Epidermal melanocyte (primary cell): ENCODE data around the gene AUTS2.

Experiments
- DNase-seq: peaks from one replicate; pipeline ENCODE4 v3.0.0; 2011; ENCODE audit warnings: low spot score; ENCODE audit not compliant: insufficient read length

Gene AUTS2

GRCh38 chr7:69966766-69967591, 368.7 kb downstream of the AUTS2 start:
- DNase-seq, result no peak

- DNase-seq, result no peak
Observed at GRCh38 chr7:69967689-69968450, 369.6 kb downstream of the AUTS2 start.

- DNase-seq, result no peak
Observed at GRCh38 chr7:69968969-69969556, 370.8 kb downstream of the AUTS2 start.

- DNase-seq, result no peak
Observed at GRCh38 chr7:69981646-69982045, 383.4 kb downstream of the AUTS2 start.

- peak; percentile 35 for DNase-seq
Observed at GRCh38 chr7:69982197-69982596, 383.9 kb downstream of the AUTS2 start.

- DNase-seq, result no peak
Observed at GRCh38 chr7:69989551-69989950, 391.3 kb downstream of the AUTS2 start.

GRCh38 chr7:69992938-69993337, 394.7 kb downstream of the AUTS2 start:
- DNase-seq, result no peak

GRCh38 chr7:69994218-69994617, 395.9 kb downstream of the AUTS2 start:
- DNase-seq, result no peak

- no peak for DNase-seq
Observed at GRCh38 chr7:69994886-69995542, 396.7 kb downstream of the AUTS2 start.

- no peak for DNase-seq
Observed at GRCh38 chr7:69996121-69996520, 397.8 kb downstream of the AUTS2 start.

GRCh38 chr7:70000737-70001348, 402.6 kb downstream of the AUTS2 start:
- DNase-seq, result no peak

GRCh38 chr7:70005480-70005879, 407.2 kb downstream of the AUTS2 start:
- DNase-seq, result no peak

- no peak for DNase-seq
Observed at GRCh38 chr7:70005891-70006260, 407.6 kb downstream of the AUTS2 start.

GRCh38 chr7:70006261-70006920, 408.1 kb downstream of the AUTS2 start:
- DNase-seq, result no peak

GRCh38 chr7:70008466-70008865, 410.2 kb downstream of the AUTS2 start:
- no peak for DNase-seq

- no peak for DNase-seq
Observed at GRCh38 chr7:70014472-70015177, 416.4 kb downstream of the AUTS2 start.

- no peak for DNase-seq
Observed at GRCh38 chr7:70015353-70015752, 417.1 kb downstream of the AUTS2 start.

- no peak for DNase-seq
Observed at GRCh38 chr7:70016044-70016770, 417.9 kb downstream of the AUTS2 start.

GRCh38 chr7:70017357-70017756, 419.1 kb downstream of the AUTS2 start:
- DNase-seq, result no peak

- DNase-seq, result no peak
Observed at GRCh38 chr7:70018700-70019099, 420.4 kb downstream of the AUTS2 start.
